NCI-H446 (cell line): ENCODE results near the gene CDH23.

Experiments used
- DNase-seq, 2 experiments: peaks; one replicate each; lab custom pipeline; 2025; lab: John Stamatoyannopoulos, UW

Gene CDH23

GRCh38 chr10:71774916-71775702 is 378.4 kb downstream of the CDH23 start:
- DNase-seq: no peak

- no peak for DNase-seq
Measured at GRCh38 chr10:71776481-71776925, 379.8 kb downstream of the CDH23 start.

- no peak for DNase-seq
Measured at GRCh38 chr10:71777213-71777985, 380.7 kb downstream of the CDH23 start.

- no peak for DNase-seq
Measured at GRCh38 chr10:71778071-71778825, 381.5 kb downstream of the CDH23 start.

- DNase-seq: no peak
Measured at GRCh38 chr10:71779641-71780040, 382.9 kb downstream of the CDH23 start.

GRCh38 chr10:71780156-71780555 is 383.4 kb downstream of the CDH23 start:
- DNase-seq: no peak

GRCh38 chr10:71780719-71781118 is 384.0 kb downstream of the CDH23 start:
- no peak for DNase-seq

- no peak for DNase-seq
Measured at GRCh38 chr10:71782221-71782916, 385.6 kb downstream of the CDH23 start.

GRCh38 chr10:71782917-71783490 is 386.3 kb downstream of the CDH23 start:
- no peak for DNase-seq

- DNase-seq: no peak
Measured at GRCh38 chr10:71783917-71784678, 387.4 kb downstream of the CDH23 start.

GRCh38 chr10:71784679-71785272 is 388.1 kb downstream of the CDH23 start:
- no peak for DNase-seq

- no peak for DNase-seq
Measured at GRCh38 chr10:71788954-71789353, 392.2 kb downstream of the CDH23 start.

- no peak for DNase-seq
Measured at GRCh38 chr10:71789871-71790270, 393.2 kb downstream of the CDH23 start.

GRCh38 chr10:71790749-71791440 is 394.2 kb downstream of the CDH23 start:
- no peak for DNase-seq

GRCh38 chr10:71795248-71795647 is 398.5 kb downstream of the CDH23 start:
- DNase-seq: no peak

- DNase-seq: no peak
Measured at GRCh38 chr10:71796749-71797405, 400.2 kb downstream of the CDH23 start.

GRCh38 chr10:71797533-71798307 is 401.0 kb downstream of the CDH23 start:
- DNase-seq: no peak

GRCh38 chr10:71798308-71798624 is 401.5 kb downstream of the CDH23 start:
- DNase-seq: no peak

GRCh38 chr10:71799112-71799511 is 402.4 kb downstream of the CDH23 start:
- DNase-seq: no peak
